Right ventricle myocardium inferior (tissue), 1 donor: Measurements from ENCODE around the gene FJX1. TPM values are rescaled to one million over a fixed set of nuclear protein-coding genes. Genes with fewer than 3 reads are reported as not detected.
"Not testable (repeated sequence)": the region's sequence is repeated elsewhere in the genome, so short reads cannot be mapped to it uniquely, and the experiment has no call there.

Experiments
- ATAC-seq: fragments of 200-7000 bp; cut with Tn5 transposase; one replicate; pipeline ENCODE4 v1.9.1; 2020; ENCODE audit warnings: mild to moderate bottlenecking, moderate library complexity
- DNase-seq: peaks from one replicate; pipeline ENCODE4 v3.0.0; 2021; ENCODE audit errors: missing footprints
- intact Hi-C: fragments of 100-400 bp; cut with DNase I; formaldehyde crosslinking; loops from one replicate; pipeline ENCODE4 v1.11.0; 2022
- total RNA-seq: library from RNA; stranded (reverse); fragmentation: NEBNext Ultra II Directional; extraction: Animal tissue kit (Norgen Biotek cat#: 25700); gene quantifications from one replicate; pipeline ENCODE4 v1.2.1, GENCODE V29; 2021
- donor health status: DM: no; HTN: yes; CAD: no; lungs with severe emphysema.

FJX1 gene
- total RNA-seq, 1 donor from 2014 or later = 0.54 TPM

GRCh38 chr11:35655856-35656255 is 37.6 kb downstream of the FJX1 start:
- DNase-seq (no peak), ATAC-seq (no peak)
- intact Hi-C loops = no loop called here

- ATAC-seq (no peak), DNase-seq (no peak)
- intact Hi-C loops = no loop called here
These were observed 40.0 kb downstream of the FJX1 start for GRCh38 chr11:35658020-35658948.

- no peak for ATAC-seq
- intact Hi-C loops = loop anchor here (5.0 kb wide), 2 partner anchors 161 to 281 kb away; partner anchors contain the start of gene LDLRAD3
- no peak for DNase-seq
These were observed 43.3 kb downstream of the FJX1 start for GRCh38 chr11:35661534-35661933.

- DNase-seq (no peak), ATAC-seq (peak; percentile 63)
- intact Hi-C loops = loop anchor here (2.0 to 5.0 kb wide), 3 partner anchors 43 to 280 kb away; partner anchors contain the start of genes FJX1 and LDLRAD3
These were observed 43.9 kb downstream of the FJX1 start for GRCh38 chr11:35662061-35662648.

- ATAC-seq (peak; percentile 96), DNase-seq (peak; percentile 90)
- intact Hi-C loops = loop anchor here (2.0 to 5.0 kb wide), 3 partner anchors 44 to 279 kb away; partner anchors contain the start of genes FJX1 and LDLRAD3
These were observed 44.6 kb downstream of the FJX1 start, which contains the start of gene TRIM44 for GRCh38 chr11:35662649-35663407. TSS of gene TRIM44 (plus strand) at chr11:35662775. CDS start at chr11:35663112, 337 bp downstream.

- no peak for ATAC-seq
- intact Hi-C loops = loop anchor here (2.0 to 5.0 kb wide), 3 partner anchors 45 to 279 kb away; partner anchors contain the start of genes FJX1 and LDLRAD3
- DNase-seq = no peak
These were observed 45.1 kb downstream of the FJX1 start for GRCh38 chr11:35663408-35663702.

GRCh38 chr11:35664977-35665441 is 46.7 kb downstream of the FJX1 start:
- intact Hi-C loops = loop anchor here (5.0 kb wide), 2 partner anchors 157 to 277 kb away; partner anchors contain the start of gene LDLRAD3
- ATAC-seq = no peak
- DNase-seq = no peak

- DNase-seq = no peak
- intact Hi-C loops = no loop called here
- ATAC-seq = no peak
These were observed 49.0 kb downstream of the FJX1 start for GRCh38 chr11:35667257-35667656.

GRCh38 chr11:35668350-35668749 is 50.1 kb downstream of the FJX1 start:
- intact Hi-C loops, ATAC-seq, DNase-seq: not testable (repeated sequence)

Other genes starting within 250 kb of the FJX1 start
- gene SLC1A2, start 198.9 kb upstream of the FJX1 start, total RNA-seq = 3.8 TPM
- 14.5 TPM for gene PAMR1, start 92.8 kb upstream of the FJX1 start, total RNA-seq
- gene TRIM44, start 44.3 kb downstream of the FJX1 start, total RNA-seq = 39.9 TPM